OCI-M1 (cell line): ENCODE measurements around the gene ZRANB1.

Experiments
- DNase-seq: peaks from one replicate; lab custom pipeline; 2025; lab: John Stamatoyannopoulos, UW

The ZRANB1 gene

GRCh38 chr10:124921261-124921660, 20.7 kb upstream of the ZRANB1 start:
- DNase-seq: no peak

GRCh38 chr10:124923684-124924083, 18.2 kb upstream of the ZRANB1 start:
- no peak for DNase-seq

GRCh38 chr10:124926548-124926947, 15.4 kb upstream of the ZRANB1 start:
- DNase-seq: no peak

- DNase-seq: no peak
Observed at GRCh38 chr10:124928087-124928486, 13.8 kb upstream of the ZRANB1 start.

- no peak for DNase-seq
Observed at GRCh38 chr10:124928545-124928944, 13.4 kb upstream of the ZRANB1 start.

- DNase-seq: no peak
Observed at GRCh38 chr10:124935946-124936345, 6.0 kb upstream of the ZRANB1 start.

GRCh38 chr10:124936813-124937212, 5.1 kb upstream of the ZRANB1 start:
- DNase-seq: no peak

- no peak for DNase-seq
Observed at GRCh38 chr10:124939290-124939689, 2.6 kb upstream of the ZRANB1 start.

GRCh38 chr10:124942317-124943169, 620 bp downstream of the ZRANB1 start:
- peak; percentile 54 for DNase-seq

GRCh38 chr10:124943301-124944092, 1.6 kb downstream of the ZRANB1 start:
- DNase-seq: no peak

- no peak for DNase-seq
Observed at GRCh38 chr10:124944982-124945381, 3.1 kb downstream of the ZRANB1 start.

- peak; percentile 59 for DNase-seq
Observed at GRCh38 chr10:124946945-124947344, 5.0 kb downstream of the ZRANB1 start.

GRCh38 chr10:124949543-124949942, 7.6 kb downstream of the ZRANB1 start:
- DNase-seq: no peak

GRCh38 chr10:124952123-124952522, 10.2 kb downstream of the ZRANB1 start:
- DNase-seq: no peak

GRCh38 chr10:124953421-124953820, 11.5 kb downstream of the ZRANB1 start:
- DNase-seq: no peak

GRCh38 chr10:124955243-124955642, 13.3 kb downstream of the ZRANB1 start:
- DNase-seq: no peak

- no peak for DNase-seq
Observed at GRCh38 chr10:124955868-124956267, 13.9 kb downstream of the ZRANB1 start.

- DNase-seq: no peak
Observed at GRCh38 chr10:124956764-124957163, 14.8 kb downstream of the ZRANB1 start.

- DNase-seq: no peak
Observed at GRCh38 chr10:124957404-124957947, 15.6 kb downstream of the ZRANB1 start.

GRCh38 chr10:124959564-124959963, 17.6 kb downstream of the ZRANB1 start:
- DNase-seq: no peak

GRCh38 chr10:124961248-124961570, 19.3 kb downstream of the ZRANB1 start:
- DNase-seq: no peak

- no peak for DNase-seq
Observed at GRCh38 chr10:124962421-124962820, 20.5 kb downstream of the ZRANB1 start.
